Endothelial cell of umbilical vein (primary cell): Measurements from ENCODE around the gene MROH2A.

Experiments used
- EZH2 ChIP-seq: IDR thresholded peaks from 2 replicates; pipeline ENCODE4 v1.6.1; 2012; ENCODE audit warnings: borderline replicate concordance, low read depth, mild to moderate bottlenecking, moderate library complexity, low read length, inconsistent platforms; ENCODE audit not compliant: severe bottlenecking
- MYC ChIP-seq: IDR thresholded peaks from one replicate; pipeline ENCODE4 v1.6.1; 2011; ENCODE audit warnings: mild to moderate bottlenecking, low read depth, low read length
- POLR2A ChIP-seq: IDR thresholded peaks from 2 replicates; pipeline ENCODE4 v1.6.1; 2012; ENCODE audit warnings: low read depth, mild to moderate bottlenecking, control low read depth, low read length
- POLR2AphosphoS5 ChIP-seq: IDR thresholded peaks from 2 replicates; pipeline ENCODE4 v1.6.1; 2012; ENCODE audit warnings: low read depth, mild to moderate bottlenecking, control low read depth, low read length, moderate library complexity; ENCODE audit not compliant: insufficient read depth
- TF ChIP-seq, protein P1 (sequence below), 2 donors: IDR thresholded peaks; 1 replicate in 1 of 2; 2 replicates in 1 of 2; pipeline ENCODE4 v1.5.1; 2011; ENCODE audit warnings: low read length in 2 of 2, mild to moderate bottlenecking in 2 of 2, moderate library complexity in 2 of 2, control low read depth in 1 of 2, inconsistent platforms in 1 of 2, low read depth in 1 of 2; ENCODE audit not compliant: insufficient read depth in 1 of 2; ENCODE audit errors: extremely low read depth in 1 of 2
- TF ChIP-seq, protein P2 (sequence below): IDR thresholded peaks from 2 replicates; pipeline ENCODE4 v1.6.1; 2011; ENCODE audit not compliant: insufficient read depth, insufficient read length

DNA sequence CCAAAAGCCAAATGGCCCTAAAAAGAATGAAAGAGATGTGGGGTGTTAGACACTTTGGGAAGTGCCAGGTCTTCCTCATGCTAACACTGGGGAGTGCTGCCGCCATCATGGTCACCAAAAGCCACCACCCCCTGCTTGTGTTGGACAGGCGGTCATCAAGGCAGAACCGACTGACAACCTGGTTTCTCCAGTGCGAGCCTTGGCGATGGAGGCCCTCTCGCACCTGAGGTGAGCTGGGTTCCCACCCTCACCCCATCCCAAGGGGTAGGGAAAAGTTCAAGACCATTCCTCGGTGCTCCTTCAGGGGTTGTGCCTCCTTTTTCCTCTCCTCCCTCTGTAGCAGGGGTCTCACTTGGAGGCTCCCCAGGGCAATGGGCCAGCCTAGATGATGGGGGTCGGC, 33.6 kb downstream of the MROH2A start:
- TF ChIP-seq, protein P1, sequence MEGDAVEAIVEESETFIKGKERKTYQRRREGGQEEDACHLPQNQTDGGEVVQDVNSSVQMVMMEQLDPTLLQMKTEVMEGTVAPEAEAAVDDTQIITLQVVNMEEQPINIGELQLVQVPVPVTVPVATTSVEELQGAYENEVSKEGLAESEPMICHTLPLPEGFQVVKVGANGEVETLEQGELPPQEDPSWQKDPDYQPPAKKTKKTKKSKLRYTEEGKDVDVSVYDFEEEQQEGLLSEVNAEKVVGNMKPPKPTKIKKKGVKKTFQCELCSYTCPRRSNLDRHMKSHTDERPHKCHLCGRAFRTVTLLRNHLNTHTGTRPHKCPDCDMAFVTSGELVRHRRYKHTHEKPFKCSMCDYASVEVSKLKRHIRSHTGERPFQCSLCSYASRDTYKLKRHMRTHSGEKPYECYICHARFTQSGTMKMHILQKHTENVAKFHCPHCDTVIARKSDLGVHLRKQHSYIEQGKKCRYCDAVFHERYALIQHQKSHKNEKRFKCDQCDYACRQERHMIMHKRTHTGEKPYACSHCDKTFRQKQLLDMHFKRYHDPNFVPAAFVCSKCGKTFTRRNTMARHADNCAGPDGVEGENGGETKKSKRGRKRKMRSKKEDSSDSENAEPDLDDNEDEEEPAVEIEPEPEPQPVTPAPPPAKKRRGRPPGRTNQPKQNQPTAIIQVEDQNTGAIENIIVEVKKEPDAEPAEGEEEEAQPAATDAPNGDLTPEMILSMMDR (IDR thresholded peaks at IDR 0.05; ENCODE audit: extremely low read depth in 1 of 2, insufficient read depth in 1 of 2, low read depth in 1 of 2, low read length in 2 of 2) = no peak
- TF ChIP-seq, protein P2, sequence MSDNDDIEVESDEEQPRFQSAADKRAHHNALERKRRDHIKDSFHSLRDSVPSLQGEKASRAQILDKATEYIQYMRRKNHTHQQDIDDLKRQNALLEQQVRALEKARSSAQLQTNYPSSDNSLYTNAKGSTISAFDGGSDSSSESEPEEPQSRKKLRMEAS = no peak
- TF ChIP-seq EZH2 = no peak
- no peak for TF ChIP-seq POLR2AphosphoS5
- TF ChIP-seq POLR2A = no peak
- no peak for TF ChIP-seq MYC
